ENCODE measurements around the gene HSDL2.

DNA sequence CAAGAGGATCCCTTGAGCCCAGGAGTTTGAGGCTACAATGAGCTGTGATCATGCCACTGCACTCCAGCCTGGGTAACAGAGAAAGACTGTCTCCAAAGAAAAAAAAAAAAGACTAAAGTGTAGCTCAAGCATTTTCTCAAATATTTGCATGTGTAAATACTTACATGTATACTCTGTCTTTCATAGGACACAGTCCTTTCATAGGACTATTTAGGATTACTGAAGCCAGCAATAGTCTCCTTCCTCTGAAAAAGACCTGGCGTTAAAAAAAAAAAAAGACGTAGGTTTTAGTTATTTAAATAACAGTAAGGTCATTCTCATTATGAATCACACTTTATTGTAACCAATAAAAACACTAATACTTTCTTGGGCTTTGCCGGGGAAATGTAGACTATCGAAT lies 29.9 kb downstream of the HSDL2 start:
- TF ChIP-seq POLR2A (IDR thresholded peaks at IDR 0.05), result no peak
- TF ChIP-seq, protein P1, sequence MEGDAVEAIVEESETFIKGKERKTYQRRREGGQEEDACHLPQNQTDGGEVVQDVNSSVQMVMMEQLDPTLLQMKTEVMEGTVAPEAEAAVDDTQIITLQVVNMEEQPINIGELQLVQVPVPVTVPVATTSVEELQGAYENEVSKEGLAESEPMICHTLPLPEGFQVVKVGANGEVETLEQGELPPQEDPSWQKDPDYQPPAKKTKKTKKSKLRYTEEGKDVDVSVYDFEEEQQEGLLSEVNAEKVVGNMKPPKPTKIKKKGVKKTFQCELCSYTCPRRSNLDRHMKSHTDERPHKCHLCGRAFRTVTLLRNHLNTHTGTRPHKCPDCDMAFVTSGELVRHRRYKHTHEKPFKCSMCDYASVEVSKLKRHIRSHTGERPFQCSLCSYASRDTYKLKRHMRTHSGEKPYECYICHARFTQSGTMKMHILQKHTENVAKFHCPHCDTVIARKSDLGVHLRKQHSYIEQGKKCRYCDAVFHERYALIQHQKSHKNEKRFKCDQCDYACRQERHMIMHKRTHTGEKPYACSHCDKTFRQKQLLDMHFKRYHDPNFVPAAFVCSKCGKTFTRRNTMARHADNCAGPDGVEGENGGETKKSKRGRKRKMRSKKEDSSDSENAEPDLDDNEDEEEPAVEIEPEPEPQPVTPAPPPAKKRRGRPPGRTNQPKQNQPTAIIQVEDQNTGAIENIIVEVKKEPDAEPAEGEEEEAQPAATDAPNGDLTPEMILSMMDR (IDR thresholded peaks at IDR 0.05), result no peak

Measured in heart left ventricle (tissue), 13 donors.